Gastrocnemius medialis (tissue), 4 donors: ENCODE results near the gene TGFB1.

Experiments
- POLR2A ChIP-seq, 2 donors: fragments of 450-650 bp; IDR thresholded peaks; one replicate each; pipeline ENCODE4 v1.6.1; 2017; ENCODE audit warnings: antibody characterized with exemption in 2 of 2, mild to moderate bottlenecking in 2 of 2, moderate library complexity in 2 of 2
- TF ChIP-seq, protein P1 (sequence below), 5 experiments: fragments of 450-650 bp in 3 of 5; fragments of 200-600 bp in 2 of 5; sonication (generic) in 2 of 5; IDR thresholded peaks in 4 of 5; conservative IDR thresholded peaks in 1 of 5; 1 replicate in 4 of 5; 2 replicates in 1 of 5; pipeline ENCODE4 v1.5.1; 2016 to 2019; ENCODE audit warnings: antibody characterized with exemption in 5 of 5, mild to moderate bottlenecking in 3 of 5, moderate library complexity in 3 of 5

DNA sequence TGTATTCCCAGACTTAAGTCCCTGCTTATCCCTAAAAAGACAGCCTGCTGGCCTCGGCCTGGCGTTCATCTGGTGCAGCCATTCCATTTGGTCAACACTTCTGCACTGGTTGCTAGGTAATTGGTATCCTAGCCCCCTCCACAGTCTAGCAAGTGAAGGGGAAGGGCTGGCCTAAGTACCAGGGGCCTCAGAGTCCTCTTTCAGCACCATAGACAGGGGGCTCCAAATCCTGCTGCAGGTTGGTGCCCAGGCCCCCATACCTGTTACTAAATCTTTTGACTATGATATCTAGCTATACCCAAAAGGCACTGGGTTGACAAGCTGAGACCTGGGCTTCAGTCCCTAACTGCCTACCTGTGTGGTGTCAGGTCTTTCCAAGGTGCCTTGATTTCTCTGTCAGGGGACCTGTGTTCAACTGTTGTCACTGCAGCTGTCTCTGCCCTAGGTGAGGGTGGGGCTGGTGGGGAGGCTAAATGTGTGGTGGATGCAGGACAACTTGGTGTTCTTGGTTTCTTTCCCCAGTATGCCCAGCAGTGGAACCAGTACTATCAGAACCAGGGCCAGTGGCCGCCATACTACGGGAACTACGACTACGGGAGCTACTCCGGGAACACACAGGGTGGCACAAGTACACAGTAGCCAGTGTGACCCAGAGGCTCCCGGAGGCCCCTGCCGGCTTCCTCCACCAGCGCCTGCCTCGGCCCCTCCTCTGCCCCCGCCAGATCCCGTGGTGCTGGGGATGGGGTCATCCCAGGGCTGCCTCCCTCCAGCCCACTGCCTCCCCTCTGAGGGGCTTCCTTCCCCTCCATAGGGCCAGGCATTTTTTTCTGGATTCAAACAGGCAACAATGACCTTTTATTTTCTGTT lies 47.6 kb downstream of the TGFB1 start:
- TF ChIP-seq, protein P1, sequence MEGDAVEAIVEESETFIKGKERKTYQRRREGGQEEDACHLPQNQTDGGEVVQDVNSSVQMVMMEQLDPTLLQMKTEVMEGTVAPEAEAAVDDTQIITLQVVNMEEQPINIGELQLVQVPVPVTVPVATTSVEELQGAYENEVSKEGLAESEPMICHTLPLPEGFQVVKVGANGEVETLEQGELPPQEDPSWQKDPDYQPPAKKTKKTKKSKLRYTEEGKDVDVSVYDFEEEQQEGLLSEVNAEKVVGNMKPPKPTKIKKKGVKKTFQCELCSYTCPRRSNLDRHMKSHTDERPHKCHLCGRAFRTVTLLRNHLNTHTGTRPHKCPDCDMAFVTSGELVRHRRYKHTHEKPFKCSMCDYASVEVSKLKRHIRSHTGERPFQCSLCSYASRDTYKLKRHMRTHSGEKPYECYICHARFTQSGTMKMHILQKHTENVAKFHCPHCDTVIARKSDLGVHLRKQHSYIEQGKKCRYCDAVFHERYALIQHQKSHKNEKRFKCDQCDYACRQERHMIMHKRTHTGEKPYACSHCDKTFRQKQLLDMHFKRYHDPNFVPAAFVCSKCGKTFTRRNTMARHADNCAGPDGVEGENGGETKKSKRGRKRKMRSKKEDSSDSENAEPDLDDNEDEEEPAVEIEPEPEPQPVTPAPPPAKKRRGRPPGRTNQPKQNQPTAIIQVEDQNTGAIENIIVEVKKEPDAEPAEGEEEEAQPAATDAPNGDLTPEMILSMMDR (IDR thresholded peaks at IDR 0.05 in 4 of 5, conservative IDR thresholded peaks at IDR 0.05 in 1 of 5), result no peak
- TF ChIP-seq POLR2A (IDR thresholded peaks at IDR 0.05), result no peak
